GM12891 (cell line): ENCODE measurements around the gene INAVA.

Experiments
- DNase-seq: peaks from one replicate; pipeline ENCODE4 v3.0.0; 2011; ENCODE audit warnings: low spot score; ENCODE audit not compliant: insufficient read length
- FAIRE-seq: peaks from 2 replicates; lab custom pipeline; 2011; peaks lifted over from hg19 to GRCh38; lab: Jason Lieb, UNC
- PAX5 ChIP-seq: IDR thresholded peaks from 2 replicates; pipeline ENCODE4 v1.6.1; 2011; ENCODE audit warnings: low read length, moderate library complexity, mild to moderate bottlenecking; ENCODE audit not compliant: insufficient read depth, severe bottlenecking
- POLR2A ChIP-seq: IDR thresholded peaks from 2 replicates; pipeline ENCODE4 v1.6.1; 2011; ENCODE audit warnings: low read depth, low read length, control low read depth
- POLR2AphosphoS5 ChIP-seq: IDR thresholded peaks from 2 replicates; pipeline ENCODE4 v1.6.1; 2011; ENCODE audit warnings: low read depth, low read length, control low read depth
- POU2F2 ChIP-seq: IDR thresholded peaks from 2 replicates; pipeline ENCODE4 v1.6.1; 2011; ENCODE audit warnings: low read depth, mild to moderate bottlenecking, control low read depth, low read length, moderate library complexity
- SPI1 ChIP-seq: IDR thresholded peaks from 2 replicates; pipeline ENCODE4 v1.6.1; 2011; ENCODE audit warnings: low read depth, low read length, control low read depth
- TAF1 ChIP-seq: IDR thresholded peaks from 2 replicates; pipeline ENCODE4 v1.6.1; 2011; ENCODE audit warnings: low read depth, low read length, control low read depth

INAVA gene

GRCh38 chr1:200912737-200913407 lies 18.2 kb downstream of the INAVA start:
- TF ChIP-seq POU2F2 (no peak), PAX5 (no peak), POLR2A (no peak), SPI1 (no peak), POLR2AphosphoS5 (no peak), TAF1 (no peak)
- FAIRE-seq (no peak), DNase-seq (no peak)

- DNase-seq (no peak), FAIRE-seq (no peak)
- TF ChIP-seq POLR2A, result no peak
- no peak for TF ChIP-seq TAF1
- TF ChIP-seq POU2F2, result no peak
- TF ChIP-seq PAX5, result no peak
- no peak for TF ChIP-seq SPI1
Observed at GRCh38 chr1:200916152-200916551, 21.5 kb downstream of the INAVA start.

- no peak for DNase-seq
- no peak for FAIRE-seq
- TF ChIP-seq PAX5, result no peak
- TF ChIP-seq POLR2A, result no peak
- no peak for TF ChIP-seq SPI1
- no peak for TF ChIP-seq POU2F2
- no peak for TF ChIP-seq TAF1
- no peak for TF ChIP-seq POLR2AphosphoS5
Observed at GRCh38 chr1:200916681-200917080, 22.0 kb downstream of the INAVA start.

GRCh38 chr1:200917291-200917817 lies 22.7 kb downstream of the INAVA start:
- FAIRE-seq (no peak), DNase-seq (no peak)
- TF ChIP-seq SPI1, result no peak
- no peak for TF ChIP-seq POU2F2
- TF ChIP-seq TAF1, result no peak
- TF ChIP-seq POLR2AphosphoS5, result no peak
- no peak for TF ChIP-seq PAX5
- no peak for TF ChIP-seq POLR2A

- FAIRE-seq, result no peak
- no peak for DNase-seq
- TF ChIP-seq POU2F2, result no peak
Observed at GRCh38 chr1:200918006-200918405, 23.3 kb downstream of the INAVA start.

GRCh38 chr1:200919386-200919785 lies 24.7 kb downstream of the INAVA start:
- TF ChIP-seq POU2F2, result no peak
- no peak for TF ChIP-seq TAF1
- TF ChIP-seq POLR2A, result no peak
- no peak for TF ChIP-seq POLR2AphosphoS5
- TF ChIP-seq SPI1, result no peak
- TF ChIP-seq PAX5, result no peak
- FAIRE-seq (no peak), DNase-seq (no peak)

- no peak for FAIRE-seq
- TF ChIP-seq PAX5 (no peak), SPI1 (no peak), TAF1 (no peak), POU2F2 (no peak), POLR2AphosphoS5 (no peak), POLR2A (no peak)
- no peak for DNase-seq
Observed at GRCh38 chr1:200921571-200922110, 26.9 kb downstream of the INAVA start.

- FAIRE-seq (no peak), DNase-seq (no peak)
- TF ChIP-seq POU2F2 (no peak), TAF1 (no peak), POLR2A (no peak), POLR2AphosphoS5 (no peak), PAX5 (no peak), SPI1 (no peak)
Observed at GRCh38 chr1:200922406-200922805, 27.7 kb downstream of the INAVA start.

GRCh38 chr1:200923601-200924000 lies 28.9 kb downstream of the INAVA start:
- FAIRE-seq (no peak), DNase-seq (no peak)
- TF ChIP-seq POLR2A (no peak), PAX5 (no peak), POU2F2 (no peak), TAF1 (no peak), SPI1 (no peak), POLR2AphosphoS5 (no peak)

GRCh38 chr1:200925831-200926230 lies 31.1 kb downstream of the INAVA start:
- TF ChIP-seq POU2F2 (no peak), SPI1 (no peak), TAF1 (no peak), PAX5 (no peak), POLR2A (no peak), POLR2AphosphoS5 (no peak)
- FAIRE-seq, result no peak

More at GRCh38 chr1:200925831-200926230, 31.1 kb downstream of the INAVA start:
- DNase-seq, result no peak
